ENCODE data around the gene MFSD12. TPM values are rescaled to one million over a fixed set of nuclear protein-coding genes. Genes with fewer than 3 reads are reported as not detected.

The MFSD12 gene
- total and polyA plus RNA-seq, 2 experiments from 2014 or later = 35.3 to 91.1 TPM

DNA sequence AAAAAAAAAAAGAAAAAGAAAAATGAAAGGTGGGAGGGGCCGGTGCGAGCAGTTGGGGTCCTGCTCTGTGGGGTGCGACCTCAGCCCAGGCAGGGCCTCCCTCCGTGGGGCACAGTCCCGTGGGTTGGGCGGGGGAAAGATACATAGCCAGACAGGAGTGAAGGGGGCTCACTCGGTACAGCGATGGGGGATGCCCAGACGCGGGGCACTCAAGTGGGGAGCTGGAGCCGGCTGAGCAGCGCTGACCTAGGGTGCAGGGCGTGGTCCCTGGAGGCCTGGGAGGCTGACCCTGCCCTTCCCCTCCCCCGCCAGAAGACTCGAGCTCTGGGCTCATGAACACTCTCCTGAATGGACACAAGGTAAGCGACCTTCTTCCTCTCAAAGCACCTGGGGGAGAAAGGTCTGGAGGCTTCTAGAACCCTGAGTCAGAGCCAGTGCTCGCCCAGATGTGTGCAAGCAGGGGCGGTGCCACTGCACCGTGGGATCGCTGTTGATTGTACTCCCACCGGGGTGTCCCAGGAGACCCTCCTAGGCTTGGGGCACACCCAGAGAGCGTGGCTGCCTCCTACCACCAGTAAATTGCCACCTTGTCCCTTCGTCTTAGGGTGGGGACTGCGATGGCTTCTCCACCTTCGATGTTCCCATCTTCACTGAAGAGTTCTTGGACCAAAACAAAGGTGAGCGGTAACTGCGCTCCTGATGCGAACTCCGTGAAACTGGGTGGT is 18.7 kb upstream of the MFSD12 start:
- Histone ChIP-seq H3K79me2 (replicated peaks; ENCODE audit: insufficient read depth) (no peaks in the 10 kb centered on the region), H3K36me3 (ENCODE audit: insufficient read depth) (no peaks in the 10 kb centered on the region), H3K4me2 (peak overlapping the region; percentile 86), H3K27me3 (ENCODE audit: insufficient read depth) (peaks cover 6% of the 10 kb centered on the region; the same call in 1 of the 2 replicates), H2AFZ (peak overlapping the region; percentile 69; the same call in 1 of the 2 replicates), H4K20me1 (replicated peaks; ENCODE audit: insufficient read depth) (peaks cover 6% of the 10 kb centered on the region), H3K9me2 (ENCODE audit: insufficient read depth) (no peaks in the 10 kb centered on the region), H3K27ac (ENCODE audit: low read depth) (peak overlapping the region; percentile 83; the same call in 1 of the 2 replicates), H3F3A (replicated peaks; ENCODE audit: low read depth) (peaks cover 11% of the 10 kb centered on the region), H3K4me3 (peak overlapping the region; percentile 71), H3K4me1 (ENCODE audit: insufficient read depth) (peaks cover 19% of the 10 kb centered on the region)
- Mint-ChIP-seq H3K4me3 (peak overlapping the region; percentile 78), H3K27ac (peak overlapping the region; percentile 36; the same call in 1 of the 2 replicates), H3K9me3 (no peaks in the 10 kb centered on the region), H3K27me3 (ENCODE audit: insufficient read depth, low read depth, poor library complexity) (peaks cover 40% of the 10 kb centered on the region), H3K36me3 (ENCODE audit: low read depth) (peaks cover 12% of the 10 kb centered on the region), H3K4me1 (peaks cover 16% of the 10 kb centered on the region)
- no peak for DNase-seq (ENCODE audit: low spot score)
- ATAC-seq = no peak
- TF ChIP-seq EZH2 (IDR thresholded peaks at IDR 0.05; ENCODE audit: low read depth, unreplicated experiment) = no peak
- no peak for TF ChIP-seq NANOG (IDR thresholded peaks at IDR 0.05; ENCODE audit: borderline replicate concordance)
- TF ChIP-seq ZNF462 (CRISPR knock-in tag; IDR thresholded peaks at IDR 0.05) = no peak
- no peak for TF ChIP-seq JUNB (IDR thresholded peaks at IDR 0.05; ENCODE audit: unreplicated experiment)
- TF ChIP-seq CTCF (conservative IDR thresholded peaks at IDR 0.05; ENCODE audit: low read depth in 2 of 2) = no peak
- TF ChIP-seq, protein P1, sequence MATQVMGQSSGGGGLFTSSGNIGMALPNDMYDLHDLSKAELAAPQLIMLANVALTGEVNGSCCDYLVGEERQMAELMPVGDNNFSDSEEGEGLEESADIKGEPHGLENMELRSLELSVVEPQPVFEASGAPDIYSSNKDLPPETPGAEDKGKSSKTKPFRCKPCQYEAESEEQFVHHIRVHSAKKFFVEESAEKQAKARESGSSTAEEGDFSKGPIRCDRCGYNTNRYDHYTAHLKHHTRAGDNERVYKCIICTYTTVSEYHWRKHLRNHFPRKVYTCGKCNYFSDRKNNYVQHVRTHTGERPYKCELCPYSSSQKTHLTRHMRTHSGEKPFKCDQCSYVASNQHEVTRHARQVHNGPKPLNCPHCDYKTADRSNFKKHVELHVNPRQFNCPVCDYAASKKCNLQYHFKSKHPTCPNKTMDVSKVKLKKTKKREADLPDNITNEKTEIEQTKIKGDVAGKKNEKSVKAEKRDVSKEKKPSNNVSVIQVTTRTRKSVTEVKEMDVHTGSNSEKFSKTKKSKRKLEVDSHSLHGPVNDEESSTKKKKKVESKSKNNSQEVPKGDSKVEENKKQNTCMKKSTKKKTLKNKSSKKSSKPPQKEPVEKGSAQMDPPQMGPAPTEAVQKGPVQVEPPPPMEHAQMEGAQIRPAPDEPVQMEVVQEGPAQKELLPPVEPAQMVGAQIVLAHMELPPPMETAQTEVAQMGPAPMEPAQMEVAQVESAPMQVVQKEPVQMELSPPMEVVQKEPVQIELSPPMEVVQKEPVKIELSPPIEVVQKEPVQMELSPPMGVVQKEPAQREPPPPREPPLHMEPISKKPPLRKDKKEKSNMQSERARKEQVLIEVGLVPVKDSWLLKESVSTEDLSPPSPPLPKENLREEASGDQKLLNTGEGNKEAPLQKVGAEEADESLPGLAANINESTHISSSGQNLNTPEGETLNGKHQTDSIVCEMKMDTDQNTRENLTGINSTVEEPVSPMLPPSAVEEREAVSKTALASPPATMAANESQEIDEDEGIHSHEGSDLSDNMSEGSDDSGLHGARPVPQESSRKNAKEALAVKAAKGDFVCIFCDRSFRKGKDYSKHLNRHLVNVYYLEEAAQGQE (IDR thresholded peaks at IDR 0.05; ENCODE audit: unreplicated experiment) = no peak
- TF ChIP-seq CREB1 (CRISPR knock-in tag; IDR thresholded peaks at IDR 0.05; ENCODE audit: low read depth) = no peak
- TF ChIP-seq EZH2phosphoT487 (IDR thresholded peaks at IDR 0.05; ENCODE audit: unreplicated experiment) = no peak
- TF ChIP-seq STAT1 (IDR thresholded peaks at IDR 0.05; ENCODE audit: unreplicated experiment) = no peak
- TF ChIP-seq, protein P2, sequence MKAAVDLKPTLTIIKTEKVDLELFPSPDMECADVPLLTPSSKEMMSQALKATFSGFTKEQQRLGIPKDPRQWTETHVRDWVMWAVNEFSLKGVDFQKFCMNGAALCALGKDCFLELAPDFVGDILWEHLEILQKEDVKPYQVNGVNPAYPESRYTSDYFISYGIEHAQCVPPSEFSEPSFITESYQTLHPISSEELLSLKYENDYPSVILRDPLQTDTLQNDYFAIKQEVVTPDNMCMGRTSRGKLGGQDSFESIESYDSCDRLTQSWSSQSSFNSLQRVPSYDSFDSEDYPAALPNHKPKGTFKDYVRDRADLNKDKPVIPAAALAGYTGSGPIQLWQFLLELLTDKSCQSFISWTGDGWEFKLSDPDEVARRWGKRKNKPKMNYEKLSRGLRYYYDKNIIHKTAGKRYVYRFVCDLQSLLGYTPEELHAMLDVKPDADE (IDR thresholded peaks at IDR 0.05) = no peak
- no peak for TF ChIP-seq ZNF114 (CRISPR knock-in tag; IDR thresholded peaks at IDR 0.05)
- no peak for TF ChIP-seq ZNF331 (CRISPR knock-in tag; IDR thresholded peaks at IDR 0.05; ENCODE audit: low read depth)
- TF ChIP-seq POLR2AphosphoS5 (IDR thresholded peaks at IDR 0.05; ENCODE audit: low read depth) = no peak

Data from GM23338 (cell line).